ENCODE measurements around the gene PLEKHG2. TPM values are rescaled to one million over a fixed set of nuclear protein-coding genes. Genes with fewer than 3 reads are reported as not detected.

Gene PLEKHG2
- total RNA-seq, 1 experiment from 2014 or later, result 29.0 TPM

- no peak for DNase-seq (ENCODE audit: low read depth, low spot score)
- Histone ChIP-seq H3K4me3 (replicated peaks in 1 of 2; ENCODE audit: low read depth in 1 of 2, low read length in 2 of 2) (no peak overlapping the region), H3K4me1 (ENCODE audit: control insufficient read depth in 1 of 2, insufficient read depth in 2 of 2, low read length in 2 of 2) (peaks cover 49 to 53% of the 10 kb centered on the region in 2 experiments), H3K9me2 (ENCODE audit: insufficient read depth) (no peaks in the 10 kb centered on the region), H3K9me3 (ENCODE audit: control insufficient read depth in 1 of 2, insufficient read depth in 1 of 2, low read depth in 1 of 2, low read length in 2 of 2) (no peaks in the 10 kb centered on the region), H3K4me2 (ENCODE audit: low read length) (peak overlapping the region; percentile 59), H3K79me2 (ENCODE audit: insufficient read depth, low read length) (peaks cover 5% of the 10 kb centered on the region; the same call in 1 of the 2 replicates), H3K27ac (ENCODE audit: low read depth, low read length) (peak overlapping the region; percentile 77; the same call in 1 of the 2 replicates), H3K9ac (ENCODE audit: low read length) (peak overlapping the region; percentile 61), H2AFZ (ENCODE audit: low read depth, low read length, poor library complexity, severe bottlenecking) (no peak overlapping the region), H3K27me3 (ENCODE audit: insufficient read depth, low read length) (no peaks in the 10 kb centered on the region), H4K20me1 (ENCODE audit: insufficient read depth) (no peaks in the 10 kb centered on the region; the same call in 1 of the 2 replicates), H3K36me3 (ENCODE audit: control insufficient read depth in 1 of 2, insufficient read depth in 2 of 2, low read length in 2 of 2) (peaks cover 4 to 5% of the 10 kb centered on the region in 2 experiments; a peak in 3 of 4 replicates)
- ATAC-seq, result no peak
- POLR2A ChIA-PET, result interaction anchor here (0.7 to 6.0 kb wide), 5 partner anchors 8 to 24 kb away, joined by 3 to 33 read pairs (median 4); partner anchors contain the start of genes RPS16 and ZFP36
- CTCF ChIA-PET, result interaction anchor here (1.3 to 1.4 kb wide), 2 partner anchors 13 to 29 kb away, joined by 5 read pairs; no protein-coding TSS in a partner anchor
- TF ChIP-seq SP1 (IDR thresholded peaks at IDR 0.05; ENCODE audit: low read depth) (no peak), CBX3 (IDR thresholded peaks at IDR 0.05; ENCODE audit: low read depth) (no peak), RAD21 (IDR thresholded peaks at IDR 0.05; ENCODE audit: low read depth) (no peak), EZH2 (IDR thresholded peaks at IDR 0.05) (no peak), CTCF (IDR thresholded peaks at IDR 0.05 in 2 of 3, conservative IDR thresholded peaks at IDR 0.05 in 1 of 3; ENCODE audit: borderline replicate concordance in 1 of 3, insufficient read depth in 1 of 3, low read depth in 2 of 3, low read length in 2 of 3) (no peak)
- intact Hi-C loops (cut with micrococcal nuclease), result no loop called here
- BruUV-seq (replicated peaks), result no TSS peak
- RAD21 ChIA-PET (ENCODE audit: low non-redundant PET in 1 of 2, low total read pairs in 2 of 2, uncharacterized antibody in 2 of 2, unreplicated experiment in 2 of 2), result no interaction called here
Observed at GRCh38 chr19:39427707-39428106, 15.2 kb downstream of the PLEKHG2 start.
